ENCODE data around the gene PHLDB1. TPM values are rescaled to one million over a fixed set of nuclear protein-coding genes. Genes with fewer than 3 reads are reported as not detected.

The PHLDB1 gene
- total RNA-seq, 6 experiments from 2014 or later, result 5.4 to 11.7 (median 6.3) TPM

DNA sequence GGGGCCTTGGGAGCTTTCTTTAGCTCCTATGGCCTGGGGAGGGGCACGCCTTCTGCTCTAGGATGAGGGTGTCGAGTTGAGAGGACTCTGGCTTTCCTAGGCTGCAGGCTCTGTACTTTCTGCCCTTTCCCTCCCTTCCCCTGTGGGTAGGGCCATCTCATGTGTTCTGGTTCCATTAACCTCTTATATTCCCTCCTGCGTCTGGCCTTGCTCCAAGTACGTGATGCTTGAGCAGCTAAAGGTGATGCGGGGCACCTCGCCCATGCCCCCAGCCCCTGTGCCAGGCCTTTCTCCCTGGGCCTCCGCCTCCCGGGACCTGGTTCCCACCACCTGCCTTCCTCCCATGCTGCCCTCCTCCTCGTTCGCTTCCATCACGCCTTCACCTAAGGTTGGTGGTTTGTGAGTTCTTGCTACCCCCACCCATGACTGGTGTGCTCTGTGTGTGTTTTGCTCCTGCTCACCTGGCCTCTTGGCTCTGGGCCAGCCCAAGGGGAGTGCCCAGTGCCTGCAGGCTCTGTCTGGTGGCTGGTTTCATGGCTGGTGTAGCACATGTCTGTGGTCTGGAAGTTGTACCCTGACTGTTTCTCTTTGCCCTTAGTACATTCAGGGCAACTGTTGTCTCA is 34.1 kb downstream of the PHLDB1 start:
- H3K4me1 ChIP-seq, result no peaks in the 10 kb centered on the region
- no peak for ATAC-seq
- TF ChIP-seq, protein P1, sequence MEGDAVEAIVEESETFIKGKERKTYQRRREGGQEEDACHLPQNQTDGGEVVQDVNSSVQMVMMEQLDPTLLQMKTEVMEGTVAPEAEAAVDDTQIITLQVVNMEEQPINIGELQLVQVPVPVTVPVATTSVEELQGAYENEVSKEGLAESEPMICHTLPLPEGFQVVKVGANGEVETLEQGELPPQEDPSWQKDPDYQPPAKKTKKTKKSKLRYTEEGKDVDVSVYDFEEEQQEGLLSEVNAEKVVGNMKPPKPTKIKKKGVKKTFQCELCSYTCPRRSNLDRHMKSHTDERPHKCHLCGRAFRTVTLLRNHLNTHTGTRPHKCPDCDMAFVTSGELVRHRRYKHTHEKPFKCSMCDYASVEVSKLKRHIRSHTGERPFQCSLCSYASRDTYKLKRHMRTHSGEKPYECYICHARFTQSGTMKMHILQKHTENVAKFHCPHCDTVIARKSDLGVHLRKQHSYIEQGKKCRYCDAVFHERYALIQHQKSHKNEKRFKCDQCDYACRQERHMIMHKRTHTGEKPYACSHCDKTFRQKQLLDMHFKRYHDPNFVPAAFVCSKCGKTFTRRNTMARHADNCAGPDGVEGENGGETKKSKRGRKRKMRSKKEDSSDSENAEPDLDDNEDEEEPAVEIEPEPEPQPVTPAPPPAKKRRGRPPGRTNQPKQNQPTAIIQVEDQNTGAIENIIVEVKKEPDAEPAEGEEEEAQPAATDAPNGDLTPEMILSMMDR (IDR thresholded peaks at IDR 0.05), result no peak
- TF ChIP-seq POLR2A (IDR thresholded peaks at IDR 0.05), result no peak
- WGBS (ENCODE audit: insufficient coverage, low coverage, low lambda C conversion rate, missing lambda C conversion rate), result 84% methylated on average over 6 of the region's 11 CpGs
- no peak overlapping the region for H3K27ac ChIP-seq
- no peak overlapping the region for H3K4me3 ChIP-seq
- DNase-seq, result no peak
- no peaks in the 10 kb centered on the region for H3K27me3 ChIP-seq
- no peaks in the 10 kb centered on the region for H3K9me3 ChIP-seq
- H3K36me3 ChIP-seq, result no peaks in the 10 kb centered on the region
- intact Hi-C loops (cut with DNase I), result no loop called here

DNA sequence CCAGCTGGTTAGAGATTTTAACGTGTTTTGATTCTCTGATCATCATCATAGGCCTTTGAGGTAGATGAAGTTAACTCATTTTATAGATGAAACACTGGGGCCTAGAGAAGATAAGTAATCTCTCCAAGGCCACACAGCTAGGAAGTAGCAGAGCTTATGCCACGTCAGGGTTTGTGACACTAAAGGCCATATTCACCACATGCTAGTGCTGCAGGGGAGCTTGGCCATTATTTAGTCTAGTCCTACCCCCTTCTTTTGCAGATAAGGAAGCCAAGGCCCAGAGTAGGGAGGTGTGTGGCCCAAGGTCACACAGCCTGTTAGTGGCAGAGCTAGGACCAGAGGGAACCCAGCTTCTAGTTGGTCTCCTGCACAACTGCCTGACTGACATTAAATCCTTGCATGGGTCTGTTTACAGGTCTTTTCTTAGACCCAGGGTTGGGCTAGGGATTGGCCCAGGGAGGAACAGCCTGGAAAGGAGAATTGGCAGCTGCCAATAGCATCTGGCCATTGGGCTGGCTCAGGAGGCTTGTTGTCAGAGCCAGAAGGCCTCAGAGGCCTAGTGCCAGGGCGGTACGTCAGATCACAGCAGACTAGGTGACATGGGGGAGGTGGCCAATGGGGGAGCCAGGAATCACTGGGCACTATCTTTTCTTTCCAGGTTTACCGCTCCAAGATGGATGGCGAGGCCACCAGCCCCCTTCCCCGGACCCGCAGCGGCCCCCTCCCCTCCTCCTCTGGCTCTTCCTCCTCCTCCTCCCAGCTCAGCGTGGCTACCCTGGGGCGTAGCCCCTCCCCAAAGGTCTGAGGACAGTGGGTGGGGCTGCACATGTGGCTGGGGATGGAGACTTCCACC is 36.0 kb downstream of the PHLDB1 start:
- DNase-seq (no peak), ATAC-seq (no peak)
- intact Hi-C loops (cut with DNase I), result no loop called here
- 48% methylated on average over 5 of the region's 11 CpGs for WGBS (ENCODE audit: insufficient coverage, low coverage, low lambda C conversion rate, missing lambda C conversion rate)
- H3K9me3 ChIP-seq, result no peaks in the 10 kb centered on the region
- H3K27me3 ChIP-seq, result no peaks in the 10 kb centered on the region
- no peak overlapping the region for H3K27ac ChIP-seq
- H3K4me1 ChIP-seq, result no peaks in the 10 kb centered on the region
- no peak for TF ChIP-seq POLR2A (IDR thresholded peaks at IDR 0.05)
- TF ChIP-seq, protein P1 (IDR thresholded peaks at IDR 0.05), result no peak
- no peaks in the 10 kb centered on the region for H3K36me3 ChIP-seq
- no peak overlapping the region for H3K4me3 ChIP-seq

DNA sequence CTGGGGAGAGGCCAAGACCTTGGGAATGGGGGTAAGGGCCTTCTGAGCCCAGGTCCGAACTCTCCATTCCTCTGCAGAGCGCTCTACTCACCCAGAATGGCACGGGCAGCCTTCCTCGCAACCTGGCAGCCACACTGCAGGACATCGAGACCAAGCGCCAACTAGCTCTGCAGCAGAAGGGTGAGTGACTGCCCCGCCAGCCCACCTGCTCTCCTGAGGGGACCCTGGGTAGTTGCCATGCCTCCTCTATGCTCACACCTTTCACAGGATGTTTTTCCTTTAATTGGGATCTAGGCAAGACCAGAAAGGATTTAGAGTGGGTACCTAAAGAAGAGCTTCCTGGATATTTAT is 36.6 kb downstream of the PHLDB1 start:
- WGBS (ENCODE audit: insufficient coverage, low coverage, low lambda C conversion rate, missing lambda C conversion rate), result 73% methylated on average over 3 of the region's 7 CpGs
- no peak for ATAC-seq
- H3K4me3 ChIP-seq, result no peak overlapping the region
- no peak overlapping the region for H3K27ac ChIP-seq
- no peaks in the 10 kb centered on the region for H3K4me1 ChIP-seq
- no peaks in the 10 kb centered on the region for H3K36me3 ChIP-seq
- intact Hi-C loops (cut with DNase I), result no loop called here
- H3K9me3 ChIP-seq, result no peaks in the 10 kb centered on the region
- H3K27me3 ChIP-seq, result no peaks in the 10 kb centered on the region
- TF ChIP-seq, protein P1 (IDR thresholded peaks at IDR 0.05), result no peak
- TF ChIP-seq POLR2A (IDR thresholded peaks at IDR 0.05), result no peak
- DNase-seq, result no peak

DNA sequence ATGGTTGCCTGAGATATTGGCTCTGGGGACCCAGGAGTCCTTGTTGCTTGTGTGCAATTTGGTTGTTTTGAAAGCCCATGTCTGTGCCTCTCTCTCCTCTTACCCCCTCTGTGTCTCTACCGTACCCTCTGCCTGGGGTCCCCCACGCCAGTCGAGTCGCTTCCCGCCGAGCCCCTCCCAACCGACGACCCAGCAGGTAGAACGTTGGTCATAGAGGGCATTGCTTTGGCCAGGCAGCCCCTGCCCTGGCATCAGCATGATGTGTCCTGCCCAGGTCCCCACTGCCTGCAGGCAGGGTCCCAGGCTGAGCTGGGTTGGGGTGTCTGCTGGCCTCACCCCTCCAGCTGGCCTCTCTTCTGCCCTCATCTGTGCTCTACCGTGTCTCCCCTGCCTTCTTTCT is 37.1 kb downstream of the PHLDB1 start:
- H3K4me1 ChIP-seq, result no peaks in the 10 kb centered on the region
- no peaks in the 10 kb centered on the region for H3K36me3 ChIP-seq
- no peaks in the 10 kb centered on the region for H3K27me3 ChIP-seq
- TF ChIP-seq, protein P1 (IDR thresholded peaks at IDR 0.05), result no peak
- no peak for TF ChIP-seq POLR2A (IDR thresholded peaks at IDR 0.05)
- no peaks in the 10 kb centered on the region for H3K9me3 ChIP-seq
- WGBS (ENCODE audit: insufficient coverage, low coverage, low lambda C conversion rate, missing lambda C conversion rate), result 67% methylated on average over 4 of the region's 10 CpGs
- no peak for DNase-seq
- no peak overlapping the region for H3K27ac ChIP-seq
- intact Hi-C loops (cut with DNase I), result no loop called here
- no peak overlapping the region for H3K4me3 ChIP-seq
- no peak for ATAC-seq
